ENCODE data around the gene HIPK1.

GRCh38 chr1:114024049-114024448 is 94.9 kb downstream of the HIPK1 start:
- TF ChIP-seq NR2C2 (CRISPR knock-in tag; IDR thresholded peaks at IDR 0.05): no peak
- TF ChIP-seq CTCF (IDR thresholded peaks at IDR 0.05): no peak
- no peak for TF ChIP-seq ATF3 (CRISPR knock-in tag; conservative IDR thresholded peaks at IDR 0.05)
- no peak for TF ChIP-seq ESRRA (CRISPR knock-in tag; IDR thresholded peaks at IDR 0.05; ENCODE audit: borderline replicate concordance)
- no peak for TF ChIP-seq ZBTB43 (CRISPR knock-in tag; IDR thresholded peaks at IDR 0.05)
- no peak for TF ChIP-seq FOXJ3 (CRISPR knock-in tag; IDR thresholded peaks at IDR 0.05; ENCODE audit: borderline replicate concordance)

Data from WTC11 (cell line).